DND-41 (cell line): ENCODE data around the gene LYRM7.
A peak's percentile ranks its signal among the peaks of the same experiment; 100 is the strongest.

ENCODE experiments used
- ATAC-seq: fragments of 200-7000 bp; cut with Tn5 transposase; 3 replicates; pipeline ENCODE4 v1.9.1; 2021; ENCODE audit warnings: low read depth; ENCODE audit not compliant: insufficient read depth
- DNase-seq: peaks from one replicate; pipeline ENCODE4 v3.0.0-alpha.2; 2020
- H2AFZ ChIP-seq: 2 replicates; pipeline ENCODE4 v1.6.0; 2012; ENCODE audit warnings: low read depth, low read length
- H3K27ac ChIP-seq: 2 replicates; pipeline ENCODE4 v1.5.1; 2012; ENCODE audit warnings: low read length, inconsistent platforms
- H3K27me3 ChIP-seq: fragments of 200-600 bp; sonication (generic); 2 replicates; pipeline ENCODE4 v1.6.0; 2012; ENCODE audit warnings: low read length, mild to moderate bottlenecking, inconsistent platforms; ENCODE audit not compliant: insufficient read depth, poor library complexity
- H3K36me3 ChIP-seq: 2 replicates; pipeline ENCODE4 v1.5.1; 2012; ENCODE audit warnings: low read length, inconsistent platforms; ENCODE audit not compliant: insufficient read depth
- H3K4me1 ChIP-seq: 2 replicates; pipeline ENCODE4 v1.5.1; 2012; ENCODE audit warnings: mild to moderate bottlenecking, low read length; ENCODE audit not compliant: insufficient read depth
- H3K4me2 ChIP-seq: 2 replicates; pipeline ENCODE4 v1.6.0; 2012; ENCODE audit warnings: mild to moderate bottlenecking, moderate library complexity, low read length, inconsistent platforms; ENCODE audit not compliant: insufficient read depth
- H3K4me3 ChIP-seq, 2 experiments: fragments of 200-600 bp in 1 of 2; shearing (Covaris generic) in 1 of 2; 2 replicates each; pipeline ENCODE4 v1.5.1; 2012 to 2016; ENCODE audit warnings: inconsistent platforms in 2 of 2, low read length in 2 of 2, mild to moderate bottlenecking in 2 of 2, low read depth in 1 of 2, moderate library complexity in 1 of 2
- H3K79me2 ChIP-seq: 2 replicates; pipeline ENCODE4 v1.6.0; 2012; ENCODE audit warnings: low read length, inconsistent platforms; ENCODE audit not compliant: insufficient read depth
- H3K9ac ChIP-seq: 2 replicates; pipeline ENCODE4 v1.6.0; 2012; ENCODE audit warnings: low read depth, mild to moderate bottlenecking, inconsistent platforms, low read length, moderate library complexity
- H3K9me3 ChIP-seq: 2 replicates; pipeline ENCODE4 v1.5.1; 2012; ENCODE audit warnings: low read length, moderate library complexity, mild to moderate bottlenecking, inconsistent platforms; ENCODE audit not compliant: insufficient read depth, severe bottlenecking
- H4K20me1 ChIP-seq: 2 replicates; pipeline ENCODE4 v1.6.0; 2012; ENCODE audit warnings: low read length; ENCODE audit not compliant: insufficient read depth
- EZH2 ChIP-seq: IDR thresholded peaks from 3 replicates; pipeline ENCODE4 v1.6.1; 2012; ENCODE audit warnings: borderline replicate concordance, low read depth, mild to moderate bottlenecking, moderate library complexity, low read length, inconsistent platforms; ENCODE audit not compliant: severe bottlenecking
- TF ChIP-seq, protein P1 (sequence below): IDR thresholded peaks from 2 replicates; pipeline ENCODE4 v1.5.1; 2012; ENCODE audit warnings: borderline replicate concordance, low read length, moderate library complexity, mild to moderate bottlenecking; ENCODE audit not compliant: poor library complexity, severe bottlenecking; ENCODE audit errors: extremely low read depth

LYRM7 gene

GRCh38 chr5:131156957-131157356 is 13.8 kb upstream of the LYRM7 start:
- no peak overlapping the region for H2AFZ ChIP-seq
- H3K27ac ChIP-seq: no peak overlapping the region
- H4K20me1 ChIP-seq: peaks cover 8% of the 10 kb centered on the region; the same call in 1 of the 2 replicates
- H3K4me2 ChIP-seq: no peak overlapping the region
- DNase-seq (no peak), ATAC-seq (0 out of 3 replicates have a peak, but pooled peaks have one; percentile 22)
- TF ChIP-seq, protein P1, sequence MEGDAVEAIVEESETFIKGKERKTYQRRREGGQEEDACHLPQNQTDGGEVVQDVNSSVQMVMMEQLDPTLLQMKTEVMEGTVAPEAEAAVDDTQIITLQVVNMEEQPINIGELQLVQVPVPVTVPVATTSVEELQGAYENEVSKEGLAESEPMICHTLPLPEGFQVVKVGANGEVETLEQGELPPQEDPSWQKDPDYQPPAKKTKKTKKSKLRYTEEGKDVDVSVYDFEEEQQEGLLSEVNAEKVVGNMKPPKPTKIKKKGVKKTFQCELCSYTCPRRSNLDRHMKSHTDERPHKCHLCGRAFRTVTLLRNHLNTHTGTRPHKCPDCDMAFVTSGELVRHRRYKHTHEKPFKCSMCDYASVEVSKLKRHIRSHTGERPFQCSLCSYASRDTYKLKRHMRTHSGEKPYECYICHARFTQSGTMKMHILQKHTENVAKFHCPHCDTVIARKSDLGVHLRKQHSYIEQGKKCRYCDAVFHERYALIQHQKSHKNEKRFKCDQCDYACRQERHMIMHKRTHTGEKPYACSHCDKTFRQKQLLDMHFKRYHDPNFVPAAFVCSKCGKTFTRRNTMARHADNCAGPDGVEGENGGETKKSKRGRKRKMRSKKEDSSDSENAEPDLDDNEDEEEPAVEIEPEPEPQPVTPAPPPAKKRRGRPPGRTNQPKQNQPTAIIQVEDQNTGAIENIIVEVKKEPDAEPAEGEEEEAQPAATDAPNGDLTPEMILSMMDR: no peak
- TF ChIP-seq EZH2: no peak
- peaks cover 20% of the 10 kb centered on the region for H3K4me1 ChIP-seq
- H3K36me3 ChIP-seq: peaks cover 49% of the 10 kb centered on the region
- peaks cover 32% of the 10 kb centered on the region for H3K79me2 ChIP-seq
- no peaks in the 10 kb centered on the region for H3K27me3 ChIP-seq
- H3K9me3 ChIP-seq: no peaks in the 10 kb centered on the region
- no peak overlapping the region for H3K9ac ChIP-seq
- no peak overlapping the region for H3K4me3 ChIP-seq

DNA sequence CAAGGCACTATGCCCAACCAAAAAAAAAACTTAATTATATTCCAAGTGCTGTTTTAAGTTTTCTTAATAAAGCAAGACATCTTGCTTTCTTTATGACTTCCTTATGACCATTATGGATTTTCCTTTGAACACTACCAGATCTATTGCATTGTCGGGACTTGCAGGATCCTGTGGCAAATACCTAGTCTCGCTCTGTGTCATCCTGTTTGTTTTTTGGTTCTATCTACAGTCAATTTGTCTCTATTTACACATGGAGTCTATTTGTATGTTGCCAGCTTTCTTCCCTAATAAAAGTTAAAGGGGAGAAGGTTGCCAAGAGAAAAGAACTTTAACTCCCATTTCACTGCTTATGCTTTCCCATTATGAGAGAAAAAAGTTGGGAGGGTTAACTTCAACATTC is 10.6 kb upstream of the LYRM7 start:
- Histone ChIP-seq H3K36me3 (peaks cover 64% of the 10 kb centered on the region), H3K27me3 (no peaks in the 10 kb centered on the region), H3K27ac (no peak overlapping the region), H3K9ac (no peak overlapping the region), H4K20me1 (peaks cover 14% of the 10 kb centered on the region), H2AFZ (no peak overlapping the region), H3K79me2 (peaks cover 63% of the 10 kb centered on the region), H3K9me3 (no peaks in the 10 kb centered on the region), H3K4me3 (no peak overlapping the region), H3K4me2 (no peak overlapping the region; the same call in 1 of the 2 replicates), H3K4me1 (peaks cover 36% of the 10 kb centered on the region)
- TF ChIP-seq, protein P1: no peak
- no peak for TF ChIP-seq EZH2
- DNase-seq: no peak
- ATAC-seq: no peak

DNA sequence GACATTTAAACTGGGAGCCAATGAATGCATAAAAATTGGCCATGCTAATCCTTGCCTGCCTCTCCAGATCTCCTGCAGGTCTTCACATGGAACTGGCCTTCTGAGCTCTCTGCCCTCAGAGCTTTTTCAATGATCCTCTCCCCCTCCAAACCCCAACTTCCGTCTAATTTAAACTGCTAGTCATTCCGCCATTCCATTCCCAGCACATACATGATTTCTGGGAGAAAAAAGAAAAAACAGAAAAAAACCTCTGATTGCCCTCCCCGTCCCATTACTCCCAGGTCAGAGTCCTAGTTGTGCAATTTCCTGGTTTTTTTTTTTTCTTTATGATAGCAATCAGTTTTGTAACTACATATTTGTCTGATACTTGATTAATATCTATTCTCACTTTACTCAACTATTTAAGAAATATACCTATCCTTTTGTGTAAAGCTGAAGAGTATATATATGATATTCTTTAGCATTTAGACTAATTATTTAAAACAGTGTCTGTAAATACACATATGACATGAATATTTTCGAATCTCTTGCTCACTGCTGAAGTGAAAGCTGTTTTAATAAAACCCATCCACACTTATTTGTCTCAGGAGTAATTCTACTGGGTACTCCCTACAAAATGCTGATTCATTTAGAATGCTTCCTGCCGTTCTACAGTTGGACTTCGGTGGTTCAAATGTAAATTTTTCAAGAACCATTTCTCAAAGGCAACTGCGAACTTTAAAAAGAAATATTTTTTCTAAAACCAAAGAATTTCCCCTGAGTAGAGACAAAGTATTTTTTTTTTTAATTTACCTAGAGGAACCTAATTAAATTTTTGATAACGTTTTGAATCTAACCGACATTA is 7.2 kb upstream of the LYRM7 start:
- peaks cover 46% of the 10 kb centered on the region for H3K4me1 ChIP-seq
- peaks cover 59% of the 10 kb centered on the region for H3K79me2 ChIP-seq
- no peak for DNase-seq

More for the DNA sequence above, 7.2 kb upstream of the LYRM7 start:
- ATAC-seq: no peak
- Histone ChIP-seq H3K9ac (peak overlapping the region; percentile 77), H3K27me3 (no peaks in the 10 kb centered on the region), H3K36me3 (peaks cover 49% of the 10 kb centered on the region), H2AFZ (no peak overlapping the region), H4K20me1 (peaks cover 14% of the 10 kb centered on the region), H3K4me2 (peak overlapping the region; percentile 65), H3K9me3 (no peaks in the 10 kb centered on the region), H3K27ac (peak overlapping the region; percentile 81), H3K4me3 (peak overlapping the region; percentile 69 to 82; a peak in 3 of 4 replicates)
- no peak for TF ChIP-seq EZH2
